Dermis microvascular lymphatic vessel endothelial cell (primary cell): ENCODE data around the gene TNFRSF4. TPM values are rescaled to one million over a fixed set of nuclear protein-coding genes. Genes with fewer than 3 reads are reported as not detected.

Experiments
- DNase-seq, 2 donors: peaks; one replicate each; pipeline versions ENCODE4 v3.0.0 to v3.0.0-alpha.2; 2010; ENCODE audit warnings: low read depth in 2 of 2
- total RNA-seq: library from RNA; depleted of rRNA; stranded (reverse); fragments of >200 nt; gene quantifications from 2 replicates; pipeline ENCODE4 v1.2.1, GENCODE V29; 2014

TNFRSF4 gene
- total RNA-seq, 1 donor from 2014 or later = 1.5 TPM

DNA sequence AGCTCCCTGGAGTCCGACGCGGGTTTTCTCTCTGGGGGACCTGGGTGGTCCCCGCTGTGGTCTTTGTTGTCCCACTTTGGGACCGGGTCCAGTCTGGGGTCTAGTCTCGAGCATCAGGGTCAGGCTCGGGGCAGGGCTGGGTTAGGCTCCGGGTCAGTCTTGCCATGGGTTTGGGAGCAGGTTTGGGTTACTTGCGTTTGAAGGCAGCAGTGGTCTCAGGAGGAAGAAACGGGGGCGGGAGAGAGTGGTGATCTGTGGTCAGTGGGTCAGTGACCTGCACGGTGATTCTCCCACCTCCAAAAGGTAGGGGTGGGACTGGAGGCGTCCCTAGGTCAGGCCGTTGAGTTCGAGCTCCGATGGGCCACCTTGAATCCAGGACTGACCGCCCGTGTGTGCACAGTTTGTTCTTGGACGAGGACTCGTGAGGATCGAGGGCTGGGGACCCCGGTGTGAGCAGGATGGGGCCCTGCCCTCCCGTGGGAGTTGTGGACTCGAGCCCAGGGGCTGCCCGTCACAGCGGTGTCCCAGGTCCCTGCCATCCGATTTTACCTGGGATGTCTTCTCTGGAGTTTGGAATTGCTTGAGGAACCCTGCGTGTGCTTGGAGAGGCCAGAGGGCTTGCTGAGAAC is 20.3 kb upstream of the TNFRSF4 start:
- DNase-seq = no peak

- DNase-seq = no peak
Observed at GRCh38 chr1:1233567-1233892, 19.6 kb upstream of the TNFRSF4 start.

DNA sequence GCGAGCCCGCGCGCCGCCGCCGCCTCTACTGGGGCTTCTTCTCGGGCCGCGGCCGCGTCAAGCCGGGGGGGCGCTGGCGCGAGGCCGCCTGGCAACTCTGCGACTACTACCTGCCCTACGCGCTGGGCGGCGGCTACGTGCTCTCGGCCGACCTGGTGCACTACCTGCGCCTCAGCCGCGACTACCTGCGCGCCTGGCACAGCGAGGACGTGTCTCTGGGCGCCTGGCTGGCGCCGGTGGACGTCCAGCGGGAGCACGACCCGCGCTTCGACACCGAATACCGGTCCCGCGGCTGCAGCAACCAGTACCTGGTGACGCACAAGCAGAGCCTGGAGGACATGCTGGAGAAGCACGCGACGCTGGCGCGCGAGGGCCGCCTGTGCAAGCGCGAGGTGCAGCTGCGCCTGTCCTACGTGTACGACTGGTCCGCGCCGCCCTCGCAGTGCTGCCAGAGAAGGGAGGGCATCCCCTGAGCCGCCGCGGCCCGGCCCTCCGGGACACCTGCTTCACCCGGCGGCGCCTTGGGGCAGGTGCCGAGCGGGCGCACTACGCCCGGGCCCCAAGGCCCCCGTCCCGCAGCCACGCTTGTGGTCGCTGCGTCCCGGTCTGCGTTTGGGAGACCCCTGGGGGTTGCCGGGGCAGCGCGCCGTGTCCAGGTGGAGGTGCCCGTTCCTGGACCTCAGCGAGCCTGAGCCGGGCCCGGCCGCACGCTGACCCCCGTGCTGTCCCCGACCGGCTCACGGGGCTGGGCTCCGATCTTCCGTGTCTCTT is 19.0 kb upstream of the TNFRSF4 start:
- no peak for DNase-seq

DNA sequence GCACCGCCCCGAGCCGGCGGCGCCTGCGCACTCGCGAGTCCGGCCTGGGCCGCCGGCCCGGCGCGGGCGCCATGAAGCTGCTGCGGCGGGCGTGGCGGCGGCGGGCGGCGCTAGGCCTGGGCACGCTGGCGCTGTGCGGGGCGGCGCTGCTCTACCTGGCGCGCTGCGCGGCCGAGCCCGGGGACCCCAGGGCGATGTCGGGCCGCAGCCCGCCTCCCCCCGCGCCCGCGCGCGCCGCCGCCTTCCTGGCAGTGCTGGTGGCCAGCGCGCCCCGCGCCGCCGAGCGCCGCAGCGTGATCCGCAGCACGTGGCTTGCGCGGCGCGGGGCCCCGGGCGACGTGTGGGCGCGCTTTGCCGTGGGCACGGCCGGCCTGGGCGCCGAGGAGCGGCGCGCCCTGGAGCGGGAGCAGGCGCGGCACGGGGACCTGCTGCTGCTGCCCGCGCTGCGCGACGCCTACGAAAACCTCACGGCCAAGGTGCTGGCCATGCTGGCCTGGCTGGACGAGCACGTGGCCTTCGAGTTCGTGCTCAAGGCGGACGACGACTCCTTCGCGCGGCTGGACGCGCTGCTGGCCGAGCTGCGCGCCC is 18.3 kb upstream of the TNFRSF4 start, which contains the start of gene B3GALT6:
B3GALT6 (plus strand) TSS at position 30 of the 588 bp plus-strand sequence; CDS start at position 72, 42 bp downstream.
- DNase-seq = no peak

- DNase-seq = peak; percentile 88 to 97
Observed at GRCh38 chr1:1231400-1232207, 17.7 kb upstream of the TNFRSF4 start, which contains the start of gene SDF4. Gene SDF4, minus strand, starts transcription at chr1:1232001. Its CDS starts 3,229 bp downstream, at chr1:1228772.

- DNase-seq = peak; percentile 64 to 77
Observed at GRCh38 chr1:1230656-1231399, 16.9 kb upstream of the TNFRSF4 start.

DNA sequence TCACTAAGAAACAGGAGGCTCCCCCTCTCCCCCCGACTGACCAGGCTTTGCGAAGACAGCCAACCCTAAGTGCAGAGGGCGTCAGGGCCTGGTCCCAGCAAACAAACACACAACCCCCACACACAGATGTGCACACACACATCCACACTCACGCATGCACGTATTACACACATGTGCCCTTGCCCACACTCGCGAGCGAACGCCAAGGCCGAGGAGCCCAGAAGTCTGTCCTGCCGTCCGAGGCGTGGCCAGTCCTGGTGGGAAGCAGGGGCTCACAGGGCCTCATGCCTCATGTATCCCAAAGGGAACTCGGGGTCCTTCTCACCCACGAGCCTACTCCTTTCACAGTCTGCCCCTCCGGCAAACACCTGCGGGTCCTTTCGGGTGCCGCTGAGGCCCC is 15.8 kb upstream of the TNFRSF4 start:
- DNase-seq = no peak

DNA sequence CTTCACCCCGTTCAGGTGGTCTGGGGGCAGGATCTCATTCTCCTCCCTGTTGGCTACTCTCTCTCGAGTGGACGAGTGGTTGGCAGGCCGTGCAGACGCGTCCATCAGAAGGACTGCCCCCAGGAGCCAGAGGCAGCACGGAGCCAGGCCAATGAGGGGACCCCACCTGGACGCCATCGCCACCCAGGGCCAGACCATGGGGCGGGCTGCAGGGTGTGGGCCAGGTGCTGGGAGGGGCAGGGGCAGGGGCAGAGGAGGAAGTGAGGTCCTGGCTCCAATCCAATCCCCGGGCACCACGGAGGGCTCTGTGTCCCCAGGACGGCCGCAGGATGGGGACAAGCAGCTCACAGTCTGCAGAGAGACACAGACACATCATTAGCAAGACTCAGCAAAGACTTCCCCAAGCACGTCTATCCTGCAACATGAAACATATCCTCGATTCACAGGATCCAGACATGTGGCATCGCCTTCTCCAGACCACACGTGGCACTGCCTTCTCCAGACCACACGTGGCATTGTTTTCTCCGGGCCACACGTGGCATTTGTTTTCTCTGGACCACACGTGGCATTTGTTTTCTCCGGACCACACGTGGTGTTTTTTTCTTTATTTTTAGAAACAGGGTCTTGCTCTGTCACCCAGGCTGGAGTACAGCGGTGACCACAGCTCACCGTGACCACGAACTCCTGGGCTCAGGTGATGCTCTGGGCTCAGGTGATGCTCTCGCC is 14.8 kb upstream of the TNFRSF4 start:
- no peak for DNase-seq

DNA sequence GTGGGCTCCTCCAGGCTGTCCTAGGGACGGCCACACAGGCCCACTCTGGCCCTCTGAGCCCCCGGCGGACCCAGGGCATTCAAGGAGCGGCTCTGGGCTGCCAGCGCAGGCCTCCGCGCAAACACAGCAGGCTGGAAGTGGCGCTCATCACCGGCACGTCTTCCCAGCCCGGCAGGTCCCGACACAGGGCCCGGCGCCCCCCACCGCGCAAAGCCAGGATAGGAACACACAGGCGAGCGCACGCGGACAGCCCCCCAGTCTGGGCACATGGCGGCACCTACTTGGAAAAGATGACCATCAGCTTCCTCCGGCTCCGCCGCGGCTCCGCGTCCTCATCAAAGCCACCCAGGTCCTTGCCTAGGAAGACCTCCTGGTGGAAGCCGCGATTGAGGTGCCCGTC is 14.2 kb upstream of the TNFRSF4 start:
- DNase-seq = no peak

DNA sequence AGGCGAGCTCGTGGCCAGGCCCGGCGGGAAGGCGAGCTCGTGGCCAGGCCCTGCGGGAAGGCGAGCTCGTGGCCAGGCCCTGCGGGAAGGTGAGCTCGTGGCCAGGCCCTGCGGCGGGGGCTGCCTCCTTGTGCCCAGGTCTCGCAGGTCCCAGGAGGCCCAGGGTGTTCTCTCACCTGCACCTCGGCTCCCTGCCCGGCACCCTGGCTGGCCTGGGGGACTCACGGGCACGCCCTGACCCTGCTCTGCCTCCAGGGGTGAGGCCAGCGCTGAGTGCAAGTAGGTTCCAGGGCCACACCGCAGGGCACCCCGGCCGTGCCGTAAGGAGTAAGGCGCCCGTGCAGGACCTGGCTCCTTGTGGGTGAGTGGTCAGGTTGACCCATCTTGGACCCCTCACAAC is 13.4 kb upstream of the TNFRSF4 start:
- no peak for DNase-seq

DNA sequence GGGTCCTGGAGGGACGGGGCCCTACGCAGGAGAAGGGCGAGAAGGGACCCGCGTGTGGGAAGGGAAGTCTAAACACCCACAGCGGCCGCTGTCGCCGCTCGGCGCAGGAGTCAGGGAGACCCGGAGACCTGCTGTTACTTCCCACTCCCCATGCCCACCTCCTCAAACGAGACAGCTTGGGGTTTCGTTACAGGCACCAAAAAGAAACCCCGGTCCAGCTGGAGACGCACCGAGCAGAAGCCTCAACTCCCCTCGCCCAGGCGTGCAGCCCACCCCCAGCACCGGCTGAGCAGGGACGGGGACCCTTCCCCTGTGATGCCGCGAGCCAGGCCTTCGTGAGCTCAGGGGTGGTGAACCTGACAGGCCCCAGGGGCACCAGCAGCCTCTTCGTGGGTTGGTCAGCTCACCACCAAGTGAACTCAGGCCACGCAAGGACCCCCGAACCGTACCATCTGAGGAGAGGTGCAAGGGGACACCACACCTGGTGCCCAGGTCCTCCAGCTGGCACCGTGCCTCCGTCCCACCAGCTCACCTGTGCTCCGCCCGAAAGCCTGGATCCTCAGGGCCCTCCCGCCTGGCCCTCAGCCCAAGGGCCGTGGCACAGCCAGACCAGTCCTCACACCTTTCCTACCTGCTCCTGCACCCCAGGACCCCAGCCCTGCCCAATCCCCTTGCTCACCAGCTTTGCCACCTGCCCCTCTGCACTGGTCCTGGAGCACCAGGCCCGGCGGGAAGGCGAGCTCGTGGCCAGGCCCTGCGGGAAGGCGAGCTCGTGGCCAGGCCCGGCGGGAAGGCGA is 12.8 kb upstream of the TNFRSF4 start:
- DNase-seq = no peak

GRCh38 chr1:1225913-1226312 is 12.0 kb upstream of the TNFRSF4 start:
- no peak for DNase-seq

- DNase-seq = no peak
Observed at GRCh38 chr1:1225238-1225845, 11.4 kb upstream of the TNFRSF4 start.

- no peak for DNase-seq
Observed at GRCh38 chr1:1223891-1224290, 9.9 kb upstream of the TNFRSF4 start.

GRCh38 chr1:1223321-1223720 is 9.4 kb upstream of the TNFRSF4 start:
- no peak for DNase-seq

GRCh38 chr1:1222575-1223225 is 8.7 kb upstream of the TNFRSF4 start:
- DNase-seq = no peak

DNA sequence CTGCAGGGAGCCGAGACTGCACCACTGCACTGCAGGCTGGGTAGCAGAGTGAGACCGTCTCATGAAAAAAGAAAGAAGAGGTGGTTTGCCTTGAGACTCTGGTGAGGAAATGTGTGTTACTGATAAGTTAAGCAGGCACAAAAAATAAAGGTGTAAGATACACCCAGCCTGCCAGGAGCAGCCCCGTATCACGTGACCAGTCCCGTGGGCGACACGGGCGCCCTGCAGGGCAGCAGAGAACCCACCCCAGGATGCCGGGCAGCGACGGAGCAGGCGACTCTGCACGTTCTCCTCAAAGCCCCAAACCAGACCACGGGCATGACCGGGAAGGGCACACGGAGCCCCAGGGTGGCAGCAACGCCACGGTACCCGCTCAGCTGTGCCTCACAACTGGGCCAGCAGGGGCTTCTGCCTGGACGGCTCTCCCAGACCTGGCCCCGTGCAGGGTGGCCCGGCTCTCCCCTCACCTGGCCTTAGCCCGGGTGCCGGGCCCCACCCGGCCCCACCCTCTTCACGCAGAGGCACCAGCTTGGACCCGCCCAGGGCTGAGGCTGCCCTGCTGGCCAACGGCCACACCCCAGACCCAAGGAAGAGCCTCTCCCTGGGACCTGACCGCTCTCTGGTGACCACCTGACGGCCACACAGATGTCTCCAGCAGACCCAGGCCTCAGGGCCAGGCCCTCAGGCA is 8.1 kb upstream of the TNFRSF4 start:
- DNase-seq = no peak

GRCh38 chr1:1220197-1220596 is 6.2 kb upstream of the TNFRSF4 start:
- no peak for DNase-seq
